Smooth muscle cell of the coronary artery (primary cell): ENCODE measurements around the gene SP7. TPM values are rescaled to one million over a fixed set of nuclear protein-coding genes. Genes with fewer than 3 reads are reported as not detected.

Experiments used
- total RNA-seq: library from RNA; depleted of rRNA; stranded (reverse); fragments of >200 nt; gene quantifications from 2 replicates; pipeline ENCODE4 v1.2.3, GENCODE V29; 2014; ENCODE audit warnings: low replicate concordance

The SP7 gene
- not detected in 2 replicates for total RNA-seq

GRCh38 chr12:53336181-53336681 is at the start of gene SP7:
Gene SP7 (minus strand): TSS chr12:53336354. CDS start chr12:53335646, 708 bp downstream.

GRCh38 chr12:53380104-53380793 is 44.1 kb upstream of the SP7 start, which contains the start of gene SP1:
Gene SP1 (plus strand): TSS chr12:53380176. CDS start chr12:53380292, 116 bp downstream.

GRCh38 chr12:53299454-53300180 is 36.5 kb downstream of the SP7 start, which contains the start of gene MYG1:
Gene MYG1 (plus strand): TSS chr12:53299695. CDS start chr12:53299738, 43 bp downstream.

GRCh38 chr12:53295070-53295890 is 40.9 kb downstream of the SP7 start, which contains the start of gene PFDN5:
Gene PFDN5 (plus strand): TSS chr12:53295542. CDS start chr12:53295568, 26 bp downstream.

Other genes starting within 250 kb of the SP7 start
- gene IGFBP6, start 238.7 kb downstream of the SP7 start, total RNA-seq = 364 and 722 TPM in 2 replicates
- not detected in 2 replicates for gene SOAT2, start 232.9 kb downstream of the SP7 start, total RNA-seq
- gene ZNF740, start 155.6 kb downstream of the SP7 start, total RNA-seq = 11.2 and 11.3 TPM in 2 replicates
- gene CSAD, start 155.4 kb downstream of the SP7 start, total RNA-seq = 4.4 and 11.5 TPM in 2 replicates
- gene ITGB7, start 129.1 kb downstream of the SP7 start, total RNA-seq = 0.15 and 0.47 TPM in 2 replicates
- gene RARG, start 104.1 kb downstream of the SP7 start, total RNA-seq = 17.7 and 22.6 TPM in 2 replicates
- gene ESPL1, start 68.1 kb downstream of the SP7 start, total RNA-seq = 0.70 and 1.2 TPM in 2 replicates
- gene PFDN5, start 40.8 kb downstream of the SP7 start, total RNA-seq = 692 and 1,810 TPM in 2 replicates
- gene MYG1, start 36.7 kb downstream of the SP7 start, total RNA-seq = 45.7 and 49.9 TPM in 2 replicates
- 31.4 and 34.7 TPM in 2 replicates for gene AAAS, start 14.7 kb downstream of the SP7 start, total RNA-seq
- 20.6 and 22.9 TPM in 2 replicates for gene SP1, start 43.8 kb upstream of the SP7 start, total RNA-seq
- not detected in 2 replicates for gene AMHR2, start 87.5 kb upstream of the SP7 start, total RNA-seq
- gene PRR13, start 105.4 kb upstream of the SP7 start, total RNA-seq = 12.1 and 21.4 TPM in 2 replicates
- gene PCBP2, start 115.7 kb upstream of the SP7 start, total RNA-seq = 210 and 235 TPM in 2 replicates
- 16.1 and 48.9 TPM in 2 replicates for gene MAP3K12, start 163.1 kb upstream of the SP7 start, total RNA-seq
- gene TARBP2, start 164.9 kb upstream of the SP7 start, total RNA-seq = 24.5 and 36.5 TPM in 2 replicates
- gene NPFF, start 171.1 kb upstream of the SP7 start, total RNA-seq = not detected in 2 replicates